ENCODE results near the gene ZDHHC16. TPM values are rescaled to one million over a fixed set of nuclear protein-coding genes. Genes with fewer than 3 reads are reported as not detected.
"Not testable (repeated sequence)": the region's sequence is repeated elsewhere in the genome, so short reads cannot be mapped to it uniquely, and the experiment has no call there.

ZDHHC16 gene
- total and polyA plus RNA-seq, 10 of the 15 experiments (the other 5 are each of a cell fraction or from before 2014, with no cell fraction given) = 16.8 to 63.1 (median 29.8) TPM

DNA sequence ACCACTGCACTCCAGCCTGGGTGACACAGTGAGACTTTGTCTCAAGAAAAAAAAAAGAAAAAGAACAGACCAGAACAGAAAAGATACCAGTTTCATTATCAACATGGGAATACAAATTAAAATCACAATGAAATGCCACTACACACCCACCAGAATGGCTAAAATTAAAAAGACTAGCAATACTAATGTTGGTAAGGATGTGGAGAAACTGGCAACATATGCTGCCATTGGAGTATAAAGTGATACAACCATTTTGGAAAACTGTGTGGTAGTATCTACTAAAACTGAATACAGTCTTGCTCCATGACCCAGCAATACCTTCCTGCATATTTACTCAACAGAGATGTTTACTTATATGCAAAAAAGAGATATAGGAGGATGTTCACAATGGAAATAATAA is 41.9 kb upstream of the ZDHHC16 start (continued):
- TF ChIP-seq SPI1 (IDR thresholded peaks at IDR 0.05; ENCODE audit: borderline replicate concordance, insufficient read depth, low read depth, low read length) (no peak), PAX8 (IDR thresholded peaks at IDR 0.05) (no peak), PAX5 (IDR thresholded peaks at IDR 0.05; ENCODE audit: borderline replicate concordance, low read depth, low read length) (no peak), RBBP5 (conservative IDR thresholded peaks at IDR 0.05) (no peak), BACH1 (IDR thresholded peaks at IDR 0.05; ENCODE audit: borderline replicate concordance) (no peak), RAD51 (IDR thresholded peaks at IDR 0.05) (no peak), KLF5 (IDR thresholded peaks at IDR 0.05; ENCODE audit: partially characterized antibody) (no peak), SMAD1 (IDR thresholded peaks at IDR 0.05; ENCODE audit: low read depth, partially characterized antibody) (no peak)

DNA sequence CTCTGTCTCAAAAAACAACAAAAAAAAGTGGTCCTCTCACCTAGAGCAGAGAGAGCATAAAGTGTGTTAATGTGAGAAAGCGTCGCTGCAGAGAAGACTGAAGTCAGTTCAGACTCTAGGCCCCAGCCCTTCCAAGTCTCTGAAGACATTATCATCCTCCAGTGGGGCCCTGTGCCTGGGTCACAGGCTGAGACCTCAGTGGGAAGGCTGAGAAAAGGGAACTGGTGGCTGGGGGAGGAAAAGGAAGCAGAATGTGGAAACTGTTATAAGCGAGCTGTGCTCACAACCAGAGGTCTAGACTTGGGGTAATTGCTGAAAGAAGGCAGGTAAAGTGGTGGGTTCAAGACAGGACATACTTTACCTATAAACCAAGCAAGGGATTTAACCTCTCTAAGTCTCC is 39.9 kb upstream of the ZDHHC16 start:
- in situ Hi-C loops (cut with MboI) = no loop called here
- DNase-seq (ENCODE audit: low read depth, low spot score) (no peak), ATAC-seq (no peak), FAIRE-seq (no peak)
- intact Hi-C loops (cut with micrococcal nuclease; ENCODE audit: unreplicated experiment) = loop anchor here (2.0 kb wide), 1 partner anchor 21 kb away; the partner anchor contains the start of gene PGAM1
- 38% methylated on average over 3 of the region's 3 CpGs for WGBS (ENCODE audit: insufficient coverage, insufficient replicate concordance, low lambda C conversion rate, missing lambda C conversion rate)
- Histone ChIP-seq H3K4me1 (ENCODE audit: control insufficient read depth, insufficient read depth, low read length) (no peaks in the 10 kb centered on the region), H3K9me3 (replicated peaks; ENCODE audit: control insufficient read depth, insufficient read depth, low read length) (no peaks in the 10 kb centered on the region), H2AFZ (ENCODE audit: control insufficient read depth, low read depth, low read length) (no peak overlapping the region), H3K27me3 (replicated peaks in 1 of 2; ENCODE audit: control insufficient read depth in 2 of 2, insufficient read depth in 2 of 2, low read length in 1 of 2) (no peaks in the 10 kb centered on the region), H3K36me3 (ENCODE audit: control insufficient read depth in 2 of 2, insufficient read depth in 2 of 2, low read length in 1 of 2) (no peaks in the 10 kb centered on the region), H3K79me2 (ENCODE audit: control insufficient read depth, insufficient read depth, low read length) (no peaks in the 10 kb centered on the region), H3K4me2 (ENCODE audit: control insufficient read depth, insufficient read depth) (no peak overlapping the region), H3K9ac (ENCODE audit: control insufficient read depth, insufficient read depth, low read length) (no peak overlapping the region), H4K20me1 (ENCODE audit: control insufficient read depth, insufficient read depth) (no peaks in the 10 kb centered on the region), H3K27ac (ENCODE audit: control insufficient read depth, insufficient read depth) (no peak overlapping the region), H3K4me3 (no peak overlapping the region)
- ChIA-PET CTCF (interaction anchor here (1.0 to 2.9 kb wide), 4 partner anchors 8 to 127 kb away, joined by 3 to 18 read pairs (median 4); no protein-coding TSS in a partner anchor), RAD21 (ENCODE audit: unreplicated experiment) (interaction anchor here (1.2 kb wide), 1 partner anchor 116 kb away, joined by 4 read pairs; no protein-coding TSS in a partner anchor), POLR2A (interaction anchor here (0.9 kb wide), 1 partner anchor 86 kb away, joined by 5 read pairs; no protein-coding TSS in a partner anchor), SMC1A (ENCODE audit: uncharacterized antibody, unreplicated experiment) (interaction anchor here (0.9 kb wide), 1 partner anchor 147 kb away, joined by 4 read pairs; no protein-coding TSS in a partner anchor)
- no TSS peak for BruUV-seq (replicated peaks)
- TF ChIP-seq CREB1 (IDR thresholded peaks at IDR 0.05; ENCODE audit: low read depth) (no peak), STAT1 (conservative IDR thresholded peaks at IDR 0.05) (no peak), TAF1 (IDR thresholded peaks at IDR 0.05; ENCODE audit: borderline replicate concordance, low read depth, low read length) (no peak)

DNA sequence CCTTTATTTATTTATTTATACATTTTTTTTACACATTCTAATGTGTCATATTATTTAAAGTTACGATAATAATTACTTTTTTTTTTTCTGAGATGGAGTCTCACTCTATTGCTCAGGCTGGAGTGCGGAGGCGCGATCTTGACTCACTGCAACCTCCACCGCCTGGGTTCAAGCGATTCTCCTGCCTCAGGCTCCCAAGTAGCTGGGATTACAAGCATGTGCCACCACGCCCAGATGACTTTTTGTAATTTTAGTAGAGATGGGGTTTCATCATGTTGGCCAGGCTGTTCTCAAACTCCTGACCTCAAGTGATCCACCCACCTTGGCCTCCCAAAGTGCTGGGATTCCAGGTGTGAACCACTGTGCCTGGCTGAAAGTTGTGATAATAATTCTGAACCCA is 39.5 kb upstream of the ZDHHC16 start:
- SMC1A ChIA-PET (ENCODE audit: uncharacterized antibody, unreplicated experiment) = interaction anchor here (0.9 kb wide), 1 partner anchor 147 kb away, joined by 4 read pairs; no protein-coding TSS in a partner anchor
- DNase-seq (ENCODE audit: low read depth, low spot score); H3K9me3 ChIP-seq (replicated peaks; ENCODE audit: control insufficient read depth, insufficient read depth, low read length); H3K4me1 ChIP-seq (ENCODE audit: control insufficient read depth, insufficient read depth, low read length); H3K27me3 ChIP-seq (replicated peaks in 1 of 2; ENCODE audit: control insufficient read depth in 2 of 2, insufficient read depth in 2 of 2, low read length in 1 of 2); H3K4me3 ChIP-seq; ATAC-seq; BruUV-seq (replicated peaks); H3K9ac ChIP-seq (ENCODE audit: control insufficient read depth, insufficient read depth, low read length); in situ Hi-C loops (cut with MboI); FAIRE-seq; H3K79me2 ChIP-seq (ENCODE audit: control insufficient read depth, insufficient read depth, low read length); H2AFZ ChIP-seq (ENCODE audit: control insufficient read depth, low read depth, low read length); H4K20me1 ChIP-seq (ENCODE audit: control insufficient read depth, insufficient read depth); H3K4me2 ChIP-seq (ENCODE audit: control insufficient read depth, insufficient read depth); H3K27ac ChIP-seq (ENCODE audit: control insufficient read depth, insufficient read depth); H3K36me3 ChIP-seq (ENCODE audit: control insufficient read depth in 2 of 2, insufficient read depth in 2 of 2, low read length in 1 of 2): not testable (repeated sequence)
- WGBS (ENCODE audit: insufficient coverage, insufficient replicate concordance, low lambda C conversion rate, missing lambda C conversion rate) = 95% methylated on average over 7 of the region's 7 CpGs
- RAD21 ChIA-PET (ENCODE audit: unreplicated experiment) = interaction anchor here (0.8 to 1.9 kb wide), 4 partner anchors 21 to 148 kb away, joined by 4 read pairs; no protein-coding TSS in a partner anchor
- POLR2A ChIA-PET = interaction anchor here (0.9 kb wide), 1 partner anchor 86 kb away, joined by 5 read pairs; no protein-coding TSS in a partner anchor
- CTCF ChIA-PET = interaction anchor here (0.6 to 2.9 kb wide), 11 partner anchors 8 to 206 kb away, joined by 3 to 27 read pairs (median 3); no protein-coding TSS in a partner anchor
- intact Hi-C loops (cut with micrococcal nuclease; ENCODE audit: unreplicated experiment) = loop anchor here (2.0 kb wide), 1 partner anchor 20 kb away; the partner anchor contains the start of gene PGAM1

Measured in GM12878 (cell line).